GM12878 (cell line): ENCODE results near the gene S100A4. TPM values are rescaled to one million over a fixed set of nuclear protein-coding genes. Genes with fewer than 3 reads are reported as not detected.

Source experiments
- CBFB ChIP-seq: IDR thresholded peaks from 2 replicates; pipeline ENCODE4 v1.6.1; 2016; ENCODE audit warnings: antibody characterized with exemption, low read depth
- CHD1 ChIP-seq: IDR thresholded peaks from 2 replicates; pipeline ENCODE4 v1.6.1; 2012; ENCODE audit warnings: low read depth, low read length, improper control_type of control experiment
- E4F1 ChIP-seq: fragments of 450-650 bp; IDR thresholded peaks from 2 replicates; pipeline ENCODE4 v1.6.1; 2018; ENCODE audit warnings: borderline replicate concordance, mild to moderate bottlenecking; ENCODE audit not compliant: partially characterized antibody
- ELK1 ChIP-seq: IDR thresholded peaks from 2 replicates; pipeline ENCODE4 v1.6.1; 2012; ENCODE audit warnings: low read depth, low read length, improper control_type of control experiment
- EZH2 ChIP-seq: IDR thresholded peaks from 2 replicates; pipeline ENCODE4 v1.6.1; 2012; ENCODE audit warnings: low read depth, mild to moderate bottlenecking, control low read depth, inconsistent platforms, low read length, borderline replicate concordance; ENCODE audit not compliant: control insufficient read depth
- FOS ChIP-seq: IDR thresholded peaks from 3 replicates; pipeline ENCODE4 v1.6.1; 2011; ENCODE audit warnings: borderline replicate concordance; ENCODE audit not compliant: insufficient read length; ENCODE audit errors: extremely low read depth
- GATAD2B ChIP-seq: fragments of 450-650 bp; conservative IDR thresholded peaks from 2 replicates; pipeline ENCODE4 v1.6.1; 2017; ENCODE audit warnings: low read depth, mild to moderate bottlenecking, moderate library complexity
- MEF2A ChIP-seq: IDR thresholded peaks from 2 replicates; pipeline ENCODE4 v1.6.1; 2011; ENCODE audit warnings: low read depth, mild to moderate bottlenecking, low read length, moderate library complexity; ENCODE audit not compliant: insufficient read depth
- MTA3 ChIP-seq: IDR thresholded peaks from 2 replicates; pipeline ENCODE4 v1.6.1; 2012; ENCODE audit warnings: low read length, inconsistent platforms, borderline replicate concordance
- NBN ChIP-seq: fragments of 450-650 bp; IDR thresholded peaks from 2 replicates; pipeline ENCODE4 v1.6.1; 2016
- NFXL1 ChIP-seq: fragments of 450-650 bp; IDR thresholded peaks from 2 replicates; pipeline ENCODE4 v1.6.1; 2017; ENCODE audit warnings: antibody characterized with exemption, mild to moderate bottlenecking, borderline replicate concordance
- SREBF2 ChIP-seq: IDR thresholded peaks from 2 replicates; pipeline ENCODE4 v1.6.1; 2012; ENCODE audit warnings: mild to moderate bottlenecking, low read length
- STAT1 ChIP-seq: fragments of 450-650 bp; conservative IDR thresholded peaks from 2 replicates; pipeline ENCODE4 v1.6.1; 2014; ENCODE audit warnings: antibody characterized with exemption, mild to moderate bottlenecking
- SUPT20H ChIP-seq: IDR thresholded peaks from 2 replicates; pipeline ENCODE4 v1.6.1; 2011; ENCODE audit warnings: low read depth, mild to moderate bottlenecking, low read length, moderate library complexity, borderline replicate concordance; ENCODE audit not compliant: control insufficient read depth
- TAF1 ChIP-seq: IDR thresholded peaks from 2 replicates; pipeline ENCODE4 v1.6.1; 2011; ENCODE audit warnings: mild to moderate bottlenecking, low read depth, low read length, borderline replicate concordance
- ZBTB40 ChIP-seq: fragments of 450-650 bp; IDR thresholded peaks from 2 replicates; pipeline ENCODE4 v1.6.1; 2016; ENCODE audit warnings: mild to moderate bottlenecking, moderate library complexity, borderline replicate concordance
- ZNF687 ChIP-seq: fragments of 450-650 bp; IDR thresholded peaks from 2 replicates; pipeline ENCODE4 v1.6.1; 2017; ENCODE audit warnings: mild to moderate bottlenecking, moderate library complexity
- polyA plus RNA-seq, 11 experiments: library from polyadenylated mRNA; depleted of rRNA in 4 of 11; unstranded in 6 of 11; stranded (reverse) in 5 of 11; fragments of >200 nt; fragmentation: Nextera tagmentation in 4 of 11; fragmentation: Illumina TruSeq in 1 of 11; extraction: Ambion mirVana in 4 of 11; extraction: Trizol in 1 of 11; gene quantifications; 1 replicate in 1 of 11; 2 replicates in 10 of 11; pipeline versions ENCODE4 v1.2.1 to v1.2.3, GENCODE V29; 2011 to 2016; ENCODE audit warnings: inconsistent platforms in 2 of 11, missing spikeins in 2 of 11, low read depth in 1 of 11
- total RNA-seq, 4 experiments: library from RNA; depleted of rRNA in 3 of 4; stranded (reverse); fragments of >200 nt in 3 of 4; fragmentation: Illumina TruSeq in 1 of 4; extraction: Trizol in 1 of 4; gene quantifications; 2 replicates each; pipeline versions ENCODE4 v1.2.1 to v1.2.3, GENCODE V29; 2013 to 2021

The S100A4 gene
- total and polyA plus RNA-seq, 10 of the 15 experiments (the other 5 are each of a cell fraction or from before 2014, with no cell fraction given): 4.3 to 104 (median 27.3) TPM

GRCh38 chr1:153565529-153566374 is 20.1 kb upstream of the S100A4 start, which contains the start of gene S100A2 (continued):
- no peak for TF ChIP-seq ZBTB40
- TF ChIP-seq ZNF687: peak; percentile 88
- no peak for TF ChIP-seq CBFB
- TF ChIP-seq TAF1: no peak
- no peak for TF ChIP-seq E4F1
- no peak for TF ChIP-seq STAT1
- no peak for TF ChIP-seq SREBF2
- no peak for TF ChIP-seq CHD1
- TF ChIP-seq NFXL1: no peak
- TF ChIP-seq MEF2A: no peak
- no peak for TF ChIP-seq FOS
- TF ChIP-seq SUPT20H: no peak
- no peak for TF ChIP-seq NBN
- no peak for TF ChIP-seq MTA3
- TF ChIP-seq GATAD2B: peak; percentile 43; the same call in 1 of the 2 replicates
- TF ChIP-seq EZH2: no peak
- TF ChIP-seq ELK1: no peak
